Right lobe of liver (tissue), 6 donors: Measurements from ENCODE around the gene C2CD4C. TPM values are rescaled to one million over a fixed set of nuclear protein-coding genes. Genes with fewer than 3 reads are reported as not detected.
"Not testable (repeated sequence)": the region's sequence is repeated elsewhere in the genome, so short reads cannot be mapped to it uniquely, and the experiment has no call there.

Source experiments
- ATAC-seq, 4 donors: fragments of 200-7000 bp; cut with Tn5 transposase; one replicate each; pipeline ENCODE4 v1.9.1; 2020; ENCODE audit warnings: mild to moderate bottlenecking in 4 of 4, moderate library complexity in 4 of 4
- DNase-seq, 3 donors: peaks; one replicate each; pipeline ENCODE4 v3.0.0-alpha.2; 2020
- H3K27ac ChIP-seq, 3 donors: fragments of 200-600 bp; one replicate each; pipeline ENCODE4 v1.8.0; 2022
- H3K27me3 ChIP-seq, 2 donors: fragments of 200-600 bp; one replicate each; pipeline ENCODE4 v1.8.0; 2022
- H3K36me3 ChIP-seq, 4 donors: fragments of 200-600 bp; sonication (generic) in 1 of 4; one replicate each; pipeline versions ENCODE4 v1.5.1 to v1.8.0; 2017 to 2022; ENCODE audit warnings: control low read depth in 1 of 4
- H3K4me1 ChIP-seq, 4 donors: fragments of 200-600 bp; sonication (generic) in 1 of 4; one replicate each; pipeline versions ENCODE4 v1.5.1 to v1.8.0; 2017 to 2022; ENCODE audit warnings: control low read depth in 1 of 4
- H3K4me3 ChIP-seq, 3 donors: fragments of 200-600 bp; one replicate each; pipeline ENCODE4 v1.8.0; 2022
- H3K9me3 ChIP-seq, 4 donors: fragments of 200-600 bp; sonication (generic) in 1 of 4; one replicate each; pipeline versions ENCODE4 v1.5.1 to v1.8.0; 2017 to 2022; ENCODE audit warnings: control low read depth in 1 of 4
- POLR2A ChIP-seq: fragments of 450-650 bp; IDR thresholded peaks from one replicate; pipeline ENCODE4 v1.6.1; 2017; ENCODE audit warnings: antibody characterized with exemption, mild to moderate bottlenecking
- WGBS: methylation state at CpG from one replicate; pipeline ENCODE4 v1.1.6; 2018; ENCODE audit warnings: low coverage, low lambda C conversion rate; ENCODE audit not compliant: insufficient coverage; ENCODE audit errors: missing lambda C conversion rate; 5-methylcytosine and 5-hydroxymethylcytosine counted together
- intact Hi-C, 2 donors: fragments of 100-400 bp; cut with DNase I; formaldehyde crosslinking; loops; one replicate each; pipeline versions ENCODE4 v1.11.2 to v1.14.1; 2022
- total RNA-seq, 6 experiments: library from RNA; depleted of rRNA in 2 of 6; stranded (reverse); fragments of >200 nt in 2 of 6; fragmentation: NEBNext Ultra II Directional in 3 of 6; extraction: Animal tissue kit (Norgen Biotek cat#: 25700) in 3 of 6; gene quantifications; one replicate each; pipeline versions ENCODE4 v1.1.0 to v1.2.4, GENCODE V29; 2016 to 2023
- TF ChIP-seq, protein P1 (sequence below), 4 donors: fragments of 200-600 bp in 3 of 4; fragments of 450-650 bp in 1 of 4; IDR thresholded peaks; one replicate each; pipeline versions ENCODE4 v1.5.1 to v1.8.0; 2016 to 2022; ENCODE audit warnings: antibody characterized with exemption in 4 of 4, mild to moderate bottlenecking in 2 of 4
- donor health status: DM: no; HTN: yes; CAD: no.
- donor health status: DM: no; HTN: no; CAD: no.
- donor health status: DM: no; HTN: no; CAD: no.
- donor health status: DM: no; HTN: yes; CAD: no.
- donor health status: DM: no; HTN: yes; CAD: no.

C2CD4C gene
- total RNA-seq, 6 experiments from 2014 or later = 0.12 to 2.0 (median 0.44) TPM

DNA sequence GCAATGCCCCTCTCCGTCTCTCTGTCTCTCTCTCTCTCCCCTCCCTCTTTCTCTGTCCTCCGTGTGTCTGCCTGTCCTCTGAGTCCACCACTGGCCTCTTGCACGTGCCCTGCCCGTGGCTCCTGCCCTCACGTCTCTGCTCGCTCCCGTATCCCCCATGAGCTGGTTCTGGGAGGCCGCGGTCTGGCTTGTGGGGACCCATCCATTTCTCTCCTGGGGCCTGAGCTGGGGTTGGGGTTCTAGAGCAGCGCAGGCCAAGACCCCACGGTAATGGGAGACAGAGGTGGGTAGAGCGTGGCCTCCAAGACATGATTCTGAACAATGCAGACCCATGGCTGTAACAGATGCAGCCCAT lies 19.0 kb downstream of the C2CD4C start:
- intact Hi-C loops = no loop called here
- no peak for ATAC-seq
- no peaks in the 10 kb centered on the region for H3K9me3 ChIP-seq
- WGBS = 70% methylated on average over 2 of the region's 12 CpGs
- TF ChIP-seq POLR2A = no peak
- TF ChIP-seq, protein P1, sequence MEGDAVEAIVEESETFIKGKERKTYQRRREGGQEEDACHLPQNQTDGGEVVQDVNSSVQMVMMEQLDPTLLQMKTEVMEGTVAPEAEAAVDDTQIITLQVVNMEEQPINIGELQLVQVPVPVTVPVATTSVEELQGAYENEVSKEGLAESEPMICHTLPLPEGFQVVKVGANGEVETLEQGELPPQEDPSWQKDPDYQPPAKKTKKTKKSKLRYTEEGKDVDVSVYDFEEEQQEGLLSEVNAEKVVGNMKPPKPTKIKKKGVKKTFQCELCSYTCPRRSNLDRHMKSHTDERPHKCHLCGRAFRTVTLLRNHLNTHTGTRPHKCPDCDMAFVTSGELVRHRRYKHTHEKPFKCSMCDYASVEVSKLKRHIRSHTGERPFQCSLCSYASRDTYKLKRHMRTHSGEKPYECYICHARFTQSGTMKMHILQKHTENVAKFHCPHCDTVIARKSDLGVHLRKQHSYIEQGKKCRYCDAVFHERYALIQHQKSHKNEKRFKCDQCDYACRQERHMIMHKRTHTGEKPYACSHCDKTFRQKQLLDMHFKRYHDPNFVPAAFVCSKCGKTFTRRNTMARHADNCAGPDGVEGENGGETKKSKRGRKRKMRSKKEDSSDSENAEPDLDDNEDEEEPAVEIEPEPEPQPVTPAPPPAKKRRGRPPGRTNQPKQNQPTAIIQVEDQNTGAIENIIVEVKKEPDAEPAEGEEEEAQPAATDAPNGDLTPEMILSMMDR (IDR thresholded peaks at IDR 0.05) = no peak
- H3K4me3 ChIP-seq = no peak overlapping the region
- DNase-seq = peak in 1 of 3 donors; percentile 33
- H3K36me3 ChIP-seq = no peaks in the 10 kb centered on the region
- no peaks in the 10 kb centered on the region for H3K4me1 ChIP-seq
- no peak overlapping the region for H3K27ac ChIP-seq
- H3K27me3 ChIP-seq = no peaks in the 10 kb centered on the region

DNA sequence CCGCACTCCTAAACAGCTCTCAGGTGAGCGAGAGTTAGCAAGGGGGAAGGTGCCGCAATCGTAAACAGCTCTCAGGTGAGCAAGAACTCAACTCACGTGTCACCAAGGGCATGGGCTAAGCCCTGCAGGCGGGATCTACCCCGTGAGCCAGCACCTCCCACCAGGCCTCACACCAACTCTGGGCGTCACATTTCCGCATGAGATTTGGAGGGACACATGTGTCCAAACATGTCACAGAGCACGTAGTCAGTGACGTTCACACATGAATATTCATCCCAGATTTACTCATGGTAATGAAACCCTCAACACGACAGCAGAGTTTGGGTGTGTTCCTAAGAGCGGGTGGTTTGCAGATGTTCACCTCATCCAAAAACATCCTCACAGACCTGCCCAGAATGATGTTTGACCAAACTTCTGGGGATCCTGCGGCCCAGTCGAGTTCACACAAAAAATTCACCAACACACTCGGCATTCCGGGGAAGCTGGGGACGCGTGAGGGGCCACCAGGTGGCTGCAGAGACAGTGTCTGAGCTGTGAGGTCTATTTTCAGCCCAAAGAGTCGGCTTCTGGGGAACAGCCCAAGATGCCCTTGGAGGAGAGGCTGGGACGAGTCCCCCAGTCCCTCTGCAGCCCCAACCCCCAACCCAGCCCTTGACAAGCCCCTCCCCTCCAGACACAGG lies 19.6 kb downstream of the C2CD4C start:
- ATAC-seq (peak in 2 of 4 donors; percentile 33 to 36), DNase-seq (peak in 1 of 3 donors; percentile 23)
- no peak overlapping the region for H3K4me3 ChIP-seq
- H3K9me3 ChIP-seq = no peaks in the 10 kb centered on the region
- TF ChIP-seq, protein P1 (IDR thresholded peaks at IDR 0.05) = no peak
- no peak for TF ChIP-seq POLR2A
- intact Hi-C loops = no loop called here
- WGBS = 29% methylated on average over 10 of the region's 21 CpGs
- H3K36me3 ChIP-seq = no peaks in the 10 kb centered on the region
- no peak overlapping the region for H3K27ac ChIP-seq
- H3K4me1 ChIP-seq = no peaks in the 10 kb centered on the region
- no peaks in the 10 kb centered on the region for H3K27me3 ChIP-seq

DNA sequence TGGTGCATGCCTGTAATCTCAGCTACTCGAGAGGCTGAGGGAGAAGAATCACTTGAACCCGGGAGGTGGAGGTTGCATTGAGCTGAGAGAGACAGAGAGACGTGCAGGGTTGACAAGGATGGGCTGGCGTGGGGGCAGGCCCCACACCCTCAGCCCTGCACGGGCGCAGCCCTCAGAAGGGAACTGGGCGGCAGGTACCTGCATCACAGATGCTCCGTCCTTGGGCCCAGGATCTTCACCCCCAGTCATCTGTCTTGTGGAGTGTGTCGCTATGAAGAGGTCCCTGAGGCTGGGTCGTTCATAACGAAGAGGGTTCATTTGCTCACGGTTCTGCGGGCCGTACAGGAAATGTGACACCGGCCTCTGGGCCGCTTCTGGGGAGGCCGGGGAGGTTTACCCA lies 20.3 kb downstream of the C2CD4C start:
- 64% methylated on average over 10 of the region's 17 CpGs for WGBS
- TF ChIP-seq POLR2A = no peak
- TF ChIP-seq, protein P1 (IDR thresholded peaks at IDR 0.05) = no peak
- DNase-seq (peak in 1 of 3 donors; percentile 31), ATAC-seq (no peak)
- no peak overlapping the region for H3K4me3 ChIP-seq
- H3K36me3 ChIP-seq = no peaks in the 10 kb centered on the region
- H3K4me1 ChIP-seq = no peaks in the 10 kb centered on the region
- intact Hi-C loops = no loop called here
- no peaks in the 10 kb centered on the region for H3K27me3 ChIP-seq
- H3K27ac ChIP-seq = no peak overlapping the region
- no peaks in the 10 kb centered on the region for H3K9me3 ChIP-seq

DNA sequence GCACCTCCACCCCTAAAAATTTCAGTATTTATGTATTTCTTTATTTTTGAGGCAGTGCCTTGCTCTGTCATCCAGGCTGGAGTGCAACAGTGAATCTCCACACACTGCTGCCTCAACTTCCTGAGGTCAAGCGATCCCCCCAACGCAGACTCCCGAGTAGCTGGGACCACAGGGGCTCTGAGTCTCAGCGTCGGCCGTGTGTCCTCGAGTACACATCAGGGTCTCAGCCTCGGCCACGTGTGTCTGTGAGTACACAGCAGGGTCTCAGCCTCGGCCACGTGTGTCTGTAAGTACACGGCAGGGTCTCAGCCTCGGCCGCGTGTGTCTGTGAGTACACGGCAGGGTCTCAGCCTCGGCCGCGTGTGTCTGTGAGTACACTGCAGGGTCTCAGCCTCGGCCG lies 21.2 kb downstream of the C2CD4C start:
- TF ChIP-seq, protein P1 (IDR thresholded peaks at IDR 0.05) = no peak
- no peak for TF ChIP-seq POLR2A
- ATAC-seq = no peak
- Histone ChIP-seq H3K9me3 (no peaks in the 10 kb centered on the region), H3K27ac (no peak overlapping the region), H3K27me3 (no peaks in the 10 kb centered on the region), H3K4me1 (no peaks in the 10 kb centered on the region), H3K36me3 (no peaks in the 10 kb centered on the region), H3K4me3 (no peak overlapping the region)
- intact Hi-C loops = no loop called here
- WGBS = 29% methylated on average over 5 of the region's 21 CpGs
- no peak for DNase-seq

DNA sequence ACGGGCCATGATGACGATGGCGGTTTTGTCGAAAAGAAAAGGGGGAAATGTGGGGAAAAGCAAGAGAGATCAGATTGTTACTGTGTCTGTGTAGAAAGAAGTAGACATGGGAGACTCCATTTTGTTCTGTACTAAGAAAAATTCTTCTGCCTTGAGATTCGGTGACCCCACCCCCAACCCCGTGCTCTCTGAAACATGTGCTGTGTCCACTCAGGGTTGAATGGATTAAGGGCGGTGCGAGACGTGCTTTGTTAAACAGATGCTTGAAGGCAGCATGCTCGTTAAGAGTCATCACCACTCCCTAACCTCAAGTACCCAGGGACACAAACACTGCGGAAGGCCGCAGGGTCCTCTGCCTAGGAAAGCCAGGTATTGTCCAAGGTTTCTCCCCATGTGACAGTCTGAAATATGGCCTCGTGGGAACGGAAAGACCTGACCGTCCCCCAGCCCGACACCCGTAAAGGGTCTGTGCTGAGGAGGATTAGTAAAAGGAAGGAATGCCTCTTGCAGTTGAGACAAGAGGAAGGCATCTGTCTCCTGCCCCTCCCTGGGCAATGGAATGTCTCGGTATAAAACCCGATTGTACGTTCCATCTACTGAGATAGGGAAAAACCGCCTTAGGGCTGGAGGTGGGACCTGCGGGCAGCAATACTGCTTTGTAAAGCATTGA lies 22.2 kb downstream of the C2CD4C start:
- intact Hi-C loops, H3K27me3 ChIP-seq, H3K4me3 ChIP-seq, H3K9me3 ChIP-seq, H3K27ac ChIP-seq, DNase-seq, H3K36me3 ChIP-seq, ATAC-seq, H3K4me1 ChIP-seq: not testable (repeated sequence)
- WGBS = 26% methylated on average over 13 of the region's 22 CpGs

DNA sequence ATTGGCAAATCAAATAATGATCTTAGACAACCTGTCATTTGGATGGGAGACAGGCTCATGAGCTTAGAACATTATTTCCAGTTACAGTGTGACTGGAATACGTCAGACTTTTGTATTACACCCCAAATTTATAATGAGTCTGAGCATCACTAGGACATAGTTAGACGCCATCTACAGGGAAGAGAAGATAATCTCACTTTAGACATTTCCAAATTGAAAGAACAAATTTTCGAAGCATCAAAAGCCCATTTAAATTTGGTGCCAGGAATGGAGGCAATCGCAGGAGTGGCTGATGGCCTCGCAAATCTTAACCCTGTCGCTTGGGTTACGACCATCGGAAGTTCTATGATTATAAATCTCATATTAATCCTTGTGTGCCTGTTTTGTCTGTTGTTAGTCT lies 22.8 kb downstream of the C2CD4C start:
- H3K27ac ChIP-seq, ATAC-seq, DNase-seq, H3K9me3 ChIP-seq, intact Hi-C loops, H3K36me3 ChIP-seq, H3K4me1 ChIP-seq, H3K27me3 ChIP-seq, H3K4me3 ChIP-seq: not testable (repeated sequence)
- 65% methylated on average over 7 of the region's 8 CpGs for WGBS
